HCT116 (cell line): Measurements from ENCODE around the gene TBC1D17. TPM values are rescaled to one million over a fixed set of nuclear protein-coding genes. Genes with fewer than 3 reads are reported as not detected.

Experiments
- ATAC-seq: fragments of 200-7000 bp; cut with Tn5 transposase; 2 replicates; pipeline ENCODE4 v1.9.1; 2020; ENCODE audit warnings: mild to moderate bottlenecking, moderate library complexity
- BruUV-seq: library from RNA; stranded (reverse); fragments of 400-500 nt; replicated peaks from 2 replicates; lab custom pipeline; 2021; lab: Mats Ljungman, UMichigan
- CTCF ChIA-PET: fragments of 300-600 bp; sonication (Branson Sonifier 250); formaldehyde crosslinking; loops from one replicate; lab custom pipeline; 2021; ENCODE audit warnings: antibody characterized with exemption; lab: Charles Lee
- POLR2A ChIA-PET: fragments of 300-600, 350-600 bp; sonication (Branson Sonifier 250); formaldehyde crosslinking; loops from one replicate; lab custom pipeline; 2021; ENCODE audit warnings: antibody characterized with exemption; lab: Charles Lee
- RAD21 ChIA-PET, 2 experiments: fragments of 300-600 bp; sonication (Branson Sonifier 250); formaldehyde crosslinking; loops; one replicate each; lab custom pipeline; 2023; ENCODE audit warnings: low total read pairs in 2 of 2; ENCODE audit not compliant: uncharacterized antibody in 2 of 2, unreplicated experiment in 2 of 2, low non-redundant PET in 1 of 2; lab: Charles Lee
- DNase-seq: peaks from one replicate; pipeline ENCODE4 v3.0.0-alpha.2; 2010; ENCODE audit warnings: low read depth, low spot score
- H2AFZ ChIP-seq: fragments of 200-600 bp; shearing (Covaris generic), sonication (generic); 2 replicates; pipeline ENCODE4 v1.6.1; 2017; ENCODE audit warnings: low read depth, mixed run types, mixed read lengths, antibody characterized with exemption, low read length; ENCODE audit not compliant: poor library complexity, severe bottlenecking
- H3K27ac ChIP-seq: 2 replicates; pipeline ENCODE4 v1.5.1; 2012; ENCODE audit warnings: low read depth, low read length
- H3K27me3 ChIP-seq: fragments of 200-600 bp; sonication (generic); 2 replicates; pipeline ENCODE4 v1.6.1; 2016; ENCODE audit warnings: mixed run types, low read length, mixed read lengths; ENCODE audit not compliant: insufficient read depth
- H3K36me3 ChIP-seq, 2 experiments: fragments of 200-500 bp in 1 of 2; fragments of 200-600 bp in 1 of 2; sonication (Bioruptor generic) in 1 of 2; sonication (generic) in 1 of 2; 2 replicates each; pipeline versions ENCODE4 v1.5.1 to v1.6.1; 2014 to 2016; ENCODE audit warnings: low read length in 2 of 2, inconsistent platforms in 1 of 2, mixed read lengths in 1 of 2, mixed run types in 1 of 2; ENCODE audit not compliant: insufficient read depth in 2 of 2, control insufficient read depth in 1 of 2
- H3K4me1 ChIP-seq, 2 experiments: fragments of 200-600 bp in 1 of 2; sonication (generic) in 1 of 2; 2 replicates each; pipeline versions ENCODE4 v1.5.1 to v1.6.1; 2012 to 2017; ENCODE audit warnings: low read length in 2 of 2, inconsistent platforms in 1 of 2, mild to moderate bottlenecking in 1 of 2, mixed read lengths in 1 of 2, mixed run types in 1 of 2, moderate library complexity in 1 of 2; ENCODE audit not compliant: insufficient read depth in 2 of 2, control insufficient read depth in 1 of 2
- H3K4me2 ChIP-seq: fragments of 200-600 bp; sonication (generic); 2 replicates; pipeline ENCODE4 v1.6.1; 2017; ENCODE audit warnings: mixed run types, low read length, mixed read lengths
- H3K4me3 ChIP-seq, 2 experiments: fragments of 200-600 bp in 1 of 2; sonication (generic) in 1 of 2; replicated peaks in 1 of 2; 2 replicates each; pipeline ENCODE4 v1.5.1; 2011 to 2016; ENCODE audit warnings: low read length in 2 of 2, control low read depth in 1 of 2, low read depth in 1 of 2, mild to moderate bottlenecking in 1 of 2, mixed read lengths in 1 of 2, mixed run types in 1 of 2
- H3K79me2 ChIP-seq: fragments of 200-600 bp; sonication (generic); 2 replicates; pipeline ENCODE4 v1.6.1; 2017; ENCODE audit warnings: mild to moderate bottlenecking, mixed run types, low read length, moderate library complexity, mixed read lengths; ENCODE audit not compliant: insufficient read depth
- H3K9ac ChIP-seq: fragments of 200-600 bp; sonication (generic); 2 replicates; pipeline ENCODE4 v1.6.1; 2016; ENCODE audit warnings: low read length, mixed read lengths
- H3K9me2 ChIP-seq: fragments of 200-600 bp; sonication (generic), shearing (Covaris generic); 2 replicates; pipeline ENCODE4 v1.6.1; 2017; ENCODE audit warnings: mixed run types, mild to moderate bottlenecking, moderate library complexity; ENCODE audit not compliant: insufficient read depth
- H3K9me3 ChIP-seq, 2 experiments: fragments of 200-500 bp in 1 of 2; fragments of 200-600 bp in 1 of 2; sonication (Bioruptor generic) in 1 of 2; sonication (generic) in 1 of 2; 2 replicates each; pipeline ENCODE4 v1.6.1; 2014 to 2017; ENCODE audit warnings: low read length in 2 of 2, mixed read lengths in 2 of 2, inconsistent platforms in 1 of 2, low read depth in 1 of 2, mild to moderate bottlenecking in 1 of 2, mixed run types in 1 of 2, moderate library complexity in 1 of 2; ENCODE audit not compliant: control insufficient read depth in 1 of 2, insufficient read depth in 1 of 2
- H4K20me1 ChIP-seq: fragments of 200-600 bp; sonication (generic), shearing (Covaris generic); 2 replicates; pipeline ENCODE4 v1.6.1; 2017; ENCODE audit warnings: mixed run types, mild to moderate bottlenecking, moderate library complexity; ENCODE audit not compliant: insufficient read depth
- CBX3 ChIP-seq: IDR thresholded peaks from 2 replicates; pipeline ENCODE4 v1.6.1; 2012; ENCODE audit warnings: low read depth
- EZH2phosphoT487 ChIP-seq: fragments of 200-600 bp; IDR thresholded peaks from 2 replicates; pipeline ENCODE4 v1.6.1; 2018; ENCODE audit warnings: antibody characterized with exemption, borderline replicate concordance
- POLR2A ChIP-seq: IDR thresholded peaks from 2 replicates; pipeline ENCODE4 v1.7.0; 2011; ENCODE audit warnings: borderline replicate concordance; ENCODE audit not compliant: insufficient read depth, insufficient read length; ENCODE audit errors: extremely low read depth
- POLR2AphosphoS5 ChIP-seq: IDR thresholded peaks from 2 replicates; pipeline ENCODE4 v1.6.1; 2011; ENCODE audit warnings: mild to moderate bottlenecking, low read depth, low read length, moderate library complexity
- SIN3A ChIP-seq: IDR thresholded peaks from 2 replicates; pipeline ENCODE4 v1.6.1; 2012; ENCODE audit warnings: low read depth
- ZFX ChIP-seq: fragments of 450-650 bp; IDR thresholded peaks from 2 replicates; pipeline ENCODE4 v1.6.1; 2017
- intact Hi-C: fragments of 100-400 bp; cut with micrococcal nuclease; formaldehyde crosslinking; loops from 2 replicates; pipeline ENCODE4 v1.10.0; 2022
- total RNA-seq: library from RNA; stranded (reverse); gene quantifications from one replicate; pipeline ENCODE4 v1.2.1, GENCODE V29; 2021; ENCODE audit not compliant: unreplicated experiment

TBC1D17 gene
- total RNA-seq, 1 experiment from 2014 or later = 32.9 TPM

DNA sequence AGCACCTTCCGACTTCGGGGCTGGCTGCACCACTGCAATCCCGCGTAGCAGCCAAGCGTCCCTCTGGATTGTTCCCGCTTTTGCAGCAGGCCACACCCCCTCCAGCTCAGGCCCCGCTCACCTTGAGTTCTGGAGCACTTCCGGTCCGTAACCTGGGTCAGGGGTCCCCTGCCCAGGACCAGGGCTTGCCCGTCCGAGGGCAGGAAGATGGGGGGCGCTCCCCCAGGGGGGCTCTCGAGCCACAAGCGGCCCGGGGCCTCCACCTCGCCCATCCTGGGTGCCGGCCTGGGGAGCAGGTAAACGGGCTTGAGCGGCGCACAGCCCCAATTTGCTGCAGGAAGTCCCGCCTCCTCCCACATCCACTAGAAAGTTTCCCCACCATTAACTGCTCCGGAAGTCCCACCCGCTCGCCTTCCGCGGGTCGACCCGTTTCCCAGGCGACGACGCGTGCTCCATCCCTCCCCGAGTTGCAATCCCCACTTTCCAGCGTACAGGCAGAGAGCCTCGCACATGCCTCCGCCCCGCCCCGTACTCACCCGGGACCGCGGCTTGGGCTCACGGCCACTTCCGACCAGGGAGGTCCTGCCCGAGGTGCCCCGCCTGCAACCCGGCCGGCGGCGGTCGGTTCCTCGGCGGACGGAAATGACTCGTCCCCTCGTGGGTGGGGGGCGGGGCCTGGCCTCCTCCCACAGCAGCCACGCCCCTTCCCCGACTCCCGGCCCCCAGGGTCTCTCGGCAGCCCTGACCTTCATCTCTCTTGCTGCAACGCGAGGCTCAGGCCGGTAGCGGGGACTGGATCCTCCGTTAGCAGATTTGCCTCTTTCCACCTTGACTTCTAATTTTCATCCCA is 10.3 kb upstream of the TBC1D17 start, which contains the start of gene PNKP (continued):
- peak; percentile 88 for TF ChIP-seq SIN3A
- TF ChIP-seq ZFX = peak; percentile 62; the same call in 1 of the 2 replicates
- TF ChIP-seq POLR2A = no peak
- peak; percentile 57 for TF ChIP-seq POLR2AphosphoS5
- TF ChIP-seq CBX3 = no peak
- TF ChIP-seq EZH2phosphoT487 = no peak

DNA sequence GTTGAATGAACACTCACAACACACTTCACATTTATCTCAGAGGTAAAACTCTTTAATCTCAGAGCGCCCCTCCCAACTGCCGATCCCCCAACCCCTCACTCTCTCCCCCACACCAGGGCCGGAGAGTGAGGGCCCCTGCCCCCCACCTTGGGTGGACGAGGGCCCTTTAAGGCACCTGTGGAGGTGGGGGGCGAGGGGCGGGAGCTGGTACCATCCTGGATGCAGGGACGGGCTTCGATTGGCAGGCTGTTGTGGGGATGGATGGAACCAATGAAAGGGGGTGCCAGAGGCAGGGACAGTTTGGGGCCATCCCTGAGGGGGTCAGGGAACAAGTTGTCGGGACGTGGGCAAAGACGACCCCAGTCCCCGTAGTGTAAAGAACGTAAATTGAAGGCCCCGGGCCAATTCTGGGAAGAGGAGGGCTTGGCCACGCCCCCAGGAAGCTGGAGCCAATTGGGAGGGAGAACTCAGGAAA is 8.5 kb upstream of the TBC1D17 start:
- ChIA-PET POLR2A (interaction anchor here (0.6 to 2.0 kb wide), 10 partner anchors 8 to 408 kb away, joined by 3 to 12 read pairs (median 4); partner anchors contain the start of genes AKT1S1, ATF5, NUP62 and PTOV1), RAD21 (interaction anchor here in 1 of 2 experiments (0.6 kb wide), 1 partner anchor 460 kb away, joined by 3 read pairs; no protein-coding TSS in a partner anchor), CTCF (interaction anchor here (1.1 to 1.3 kb wide), 2 partner anchors 118 to 152 kb away, joined by 4 to 5 read pairs; no protein-coding TSS in a partner anchor)
- ATAC-seq (peak; percentile 25), DNase-seq (no peak)
- H3K27me3 ChIP-seq = no peaks in the 10 kb centered on the region
- peaks cover 30 to 53% of the 10 kb centered on the region in 2 experiments; a peak in 3 of 4 replicates for H3K4me1 ChIP-seq
- intact Hi-C loops = loop anchor here (1.0 to 5.0 kb wide), 2 partner anchors 8 to 102 kb away; partner anchors contain the start of genes AKT1S1, AP2A1 and TBC1D17
- peaks cover 3 to 20% of the 10 kb centered on the region in 2 experiments; a peak in 2 of 4 replicates for H3K36me3 ChIP-seq
- no peaks in the 10 kb centered on the region for H3K9me2 ChIP-seq
- no peaks in the 10 kb centered on the region for H3K9me3 ChIP-seq
- peak overlapping the region; percentile 91 for H3K27ac ChIP-seq
- H3K4me3 ChIP-seq = peak overlapping the region; percentile 31 to 34
- peaks cover 5% of the 10 kb centered on the region; the same call in 1 of the 2 replicates for H4K20me1 ChIP-seq
- no peak overlapping the region for H3K9ac ChIP-seq
- no peak for TF ChIP-seq EZH2phosphoT487
- no peak overlapping the region for H2AFZ ChIP-seq
- BruUV-seq = no TSS peak
- H3K79me2 ChIP-seq = peaks cover 35% of the 10 kb centered on the region
- peak overlapping the region; percentile 68 for H3K4me2 ChIP-seq
